Neural crest cell (in vitro differentiated cells): ENCODE measurements around the gene CXCR2. TPM values are rescaled to one million over a fixed set of nuclear protein-coding genes. Genes with fewer than 3 reads are reported as not detected.

ENCODE experiments used
- DNase-seq: peaks from one replicate; pipeline ENCODE4 v3.0.0; 2021; ENCODE audit warnings: low read depth, mixed read lengths, low spot score
- H3K27ac Mint-ChIP-seq: one replicate; pipeline ENCODE4 v1.8.0; 2021; ENCODE audit warnings: mild to moderate bottlenecking, mixed read lengths; ENCODE audit not compliant: unreplicated experiment
- H3K27me3 Mint-ChIP-seq: 2 replicates; pipeline ENCODE4 v1.8.0; 2021; ENCODE audit warnings: low read depth, mild to moderate bottlenecking, mixed read lengths
- H3K36me3 Mint-ChIP-seq: 2 replicates; pipeline ENCODE4 v1.8.0; 2021; ENCODE audit warnings: low read depth, mild to moderate bottlenecking, mixed read lengths
- H3K4me1 Mint-ChIP-seq: 2 replicates; pipeline ENCODE4 v1.8.0; 2021; ENCODE audit warnings: mixed read lengths
- H3K4me3 Mint-ChIP-seq: one replicate; pipeline ENCODE4 v1.8.0; 2021; ENCODE audit warnings: mild to moderate bottlenecking, mixed read lengths
- H3K9me3 Mint-ChIP-seq: 2 replicates; pipeline ENCODE4 v1.8.0; 2021; ENCODE audit warnings: mixed read lengths
- total RNA-seq: library from RNA; stranded (reverse); gene quantifications from 2 replicates; pipeline ENCODE4 v1.2.1, GENCODE V29; 2021
- TF ChIP-seq, protein P1 (sequence below): fragments of 200-600 bp; sonication (generic); conservative IDR thresholded peaks from 2 replicates; pipeline ENCODE4 v1.5.0; 2021; ENCODE audit warnings: antibody characterized with exemption, mild to moderate bottlenecking

The CXCR2 gene
- total RNA-seq, 1 donor from 2014 or later: not detected

DNA sequence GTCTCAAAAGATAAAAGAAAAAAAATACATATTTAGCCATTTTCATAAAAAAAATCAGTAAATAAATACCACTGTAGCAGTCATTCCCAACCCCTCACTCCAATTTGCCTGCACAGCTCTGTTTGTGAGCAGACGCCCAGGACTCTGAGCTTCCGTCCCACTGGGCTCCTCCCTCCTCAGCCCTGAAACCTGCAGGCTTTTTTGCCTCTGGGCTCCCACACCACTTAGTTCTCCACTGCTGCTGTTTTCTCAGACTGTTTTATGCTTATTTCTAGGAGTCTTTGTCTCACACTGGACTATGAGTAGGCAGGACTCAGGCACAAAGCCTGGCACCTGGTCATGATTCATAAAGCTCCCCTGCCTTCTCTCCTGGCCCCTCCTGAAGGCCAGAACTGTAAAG is 47.0 kb downstream of the CXCR2 start:
- Mint-ChIP-seq H3K27me3 (peaks cover 26% of the 10 kb centered on the region), H3K4me1 (peaks cover 5% of the 10 kb centered on the region), H3K4me3 (no peak overlapping the region), H3K27ac (no peak overlapping the region), H3K36me3 (no peaks in the 10 kb centered on the region), H3K9me3 (no peaks in the 10 kb centered on the region)
- no peak for DNase-seq
- TF ChIP-seq, protein P1, sequence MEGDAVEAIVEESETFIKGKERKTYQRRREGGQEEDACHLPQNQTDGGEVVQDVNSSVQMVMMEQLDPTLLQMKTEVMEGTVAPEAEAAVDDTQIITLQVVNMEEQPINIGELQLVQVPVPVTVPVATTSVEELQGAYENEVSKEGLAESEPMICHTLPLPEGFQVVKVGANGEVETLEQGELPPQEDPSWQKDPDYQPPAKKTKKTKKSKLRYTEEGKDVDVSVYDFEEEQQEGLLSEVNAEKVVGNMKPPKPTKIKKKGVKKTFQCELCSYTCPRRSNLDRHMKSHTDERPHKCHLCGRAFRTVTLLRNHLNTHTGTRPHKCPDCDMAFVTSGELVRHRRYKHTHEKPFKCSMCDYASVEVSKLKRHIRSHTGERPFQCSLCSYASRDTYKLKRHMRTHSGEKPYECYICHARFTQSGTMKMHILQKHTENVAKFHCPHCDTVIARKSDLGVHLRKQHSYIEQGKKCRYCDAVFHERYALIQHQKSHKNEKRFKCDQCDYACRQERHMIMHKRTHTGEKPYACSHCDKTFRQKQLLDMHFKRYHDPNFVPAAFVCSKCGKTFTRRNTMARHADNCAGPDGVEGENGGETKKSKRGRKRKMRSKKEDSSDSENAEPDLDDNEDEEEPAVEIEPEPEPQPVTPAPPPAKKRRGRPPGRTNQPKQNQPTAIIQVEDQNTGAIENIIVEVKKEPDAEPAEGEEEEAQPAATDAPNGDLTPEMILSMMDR: no peak

DNA sequence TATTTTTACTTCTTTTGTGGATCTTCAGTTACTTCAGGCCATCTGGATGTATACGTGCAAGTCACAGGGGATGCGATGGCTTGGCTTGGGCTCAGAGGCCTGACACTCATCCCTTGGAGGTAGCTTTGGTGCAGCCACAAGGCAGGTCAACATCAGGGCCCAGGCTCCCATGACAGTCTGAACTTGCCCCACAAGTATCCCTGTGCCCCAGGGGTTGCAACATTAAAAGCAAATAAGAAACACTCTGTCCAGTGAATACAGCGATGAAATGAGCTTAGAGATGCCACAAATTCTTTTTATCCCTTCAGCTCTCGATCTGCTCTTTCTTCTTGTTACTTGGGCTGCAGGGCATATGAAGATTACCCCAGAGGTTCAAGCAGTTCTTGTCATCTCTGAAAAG is 54.0 kb downstream of the CXCR2 start:
- no peak for DNase-seq
- TF ChIP-seq, protein P1: no peak
- no peaks in the 10 kb centered on the region for H3K4me1 Mint-ChIP-seq
- no peak overlapping the region for H3K4me3 Mint-ChIP-seq
- no peaks in the 10 kb centered on the region for H3K9me3 Mint-ChIP-seq
- peaks cover 14% of the 10 kb centered on the region for H3K27me3 Mint-ChIP-seq
- no peaks in the 10 kb centered on the region for H3K36me3 Mint-ChIP-seq
- no peak overlapping the region for H3K27ac Mint-ChIP-seq

DNA sequence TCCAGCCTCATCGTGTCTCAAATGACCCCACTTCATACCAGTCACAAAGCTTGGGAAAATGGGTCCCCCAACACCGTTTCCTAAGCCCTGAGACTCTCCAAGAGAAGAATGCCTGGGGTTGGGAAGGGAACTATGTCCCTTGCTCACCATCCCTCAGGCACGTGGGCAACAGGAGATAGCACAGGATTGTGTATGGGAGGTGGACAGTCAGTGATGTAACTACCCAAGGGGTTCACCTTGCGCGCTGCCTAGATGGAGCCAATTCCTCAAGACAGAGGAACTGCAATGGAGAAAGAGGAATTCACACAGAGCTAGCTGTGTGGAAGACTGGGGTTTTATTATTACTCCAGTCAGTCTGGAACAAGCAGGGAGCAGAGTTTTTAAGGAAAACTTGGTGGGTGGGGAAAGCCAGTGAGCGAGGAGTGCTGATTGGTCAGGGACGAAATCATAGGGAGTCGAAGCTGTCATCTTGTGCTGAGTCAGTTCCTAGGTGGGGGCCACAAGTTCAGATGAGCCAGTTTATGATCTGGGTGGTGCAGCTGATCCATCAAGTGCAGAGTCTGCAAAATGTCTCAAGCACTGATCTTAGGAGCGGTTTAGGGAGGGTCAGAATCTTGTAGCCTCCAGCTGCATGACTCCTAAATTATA is 54.8 kb downstream of the CXCR2 start:
- no peak for DNase-seq
- TF ChIP-seq, protein P1: no peak
- Mint-ChIP-seq H3K27ac (no peak overlapping the region), H3K9me3 (no peaks in the 10 kb centered on the region), H3K36me3 (no peaks in the 10 kb centered on the region), H3K27me3 (peaks cover 16% of the 10 kb centered on the region), H3K4me3 (no peak overlapping the region), H3K4me1 (no peaks in the 10 kb centered on the region)

DNA sequence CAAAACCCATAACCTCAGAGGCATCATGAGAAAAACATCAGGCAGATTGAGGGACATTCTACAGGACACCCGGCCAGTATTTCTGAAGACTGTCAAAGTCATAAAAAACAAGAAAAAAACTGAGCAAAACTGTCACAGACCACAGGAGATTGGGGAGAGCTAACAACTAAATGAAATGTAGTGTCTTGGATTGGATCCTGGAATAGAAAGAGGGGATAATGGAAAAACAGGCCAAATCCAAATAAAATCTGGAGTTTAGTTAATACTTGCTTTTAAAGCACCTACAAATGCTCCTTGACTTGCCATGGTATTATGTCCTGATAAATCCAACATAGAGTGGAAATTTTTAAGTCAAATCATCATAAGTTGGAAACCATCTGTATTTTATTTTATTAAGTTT is 58.5 kb downstream of the CXCR2 start:
- Mint-ChIP-seq H3K9me3 (no peaks in the 10 kb centered on the region), H3K36me3 (no peaks in the 10 kb centered on the region), H3K27ac (no peak overlapping the region), H3K4me1 (no peaks in the 10 kb centered on the region), H3K4me3 (no peak overlapping the region), H3K27me3 (peaks cover 22% of the 10 kb centered on the region)
- TF ChIP-seq, protein P1: no peak
- no peak for DNase-seq

DNA sequence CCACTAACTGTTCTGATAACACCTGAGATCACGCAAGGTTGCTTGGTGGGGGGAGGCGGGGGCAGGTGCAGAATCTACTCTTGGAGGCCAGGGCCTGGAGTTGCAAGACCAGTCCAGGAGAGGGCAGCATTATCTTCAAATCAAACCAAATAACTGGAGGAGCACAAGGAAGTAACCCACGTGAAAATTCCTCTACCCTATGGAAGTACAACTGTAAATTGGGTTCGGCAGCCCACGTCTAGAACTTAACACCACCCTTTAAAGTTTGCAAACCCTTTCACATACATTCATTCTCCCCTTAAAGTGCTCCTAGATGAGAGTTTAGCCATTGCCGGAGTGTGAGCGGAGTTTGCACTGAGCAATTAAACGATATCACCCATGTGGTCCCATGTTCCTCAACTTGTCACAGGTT is 60.5 kb downstream of the CXCR2 start:
- Mint-ChIP-seq H3K36me3 (no peaks in the 10 kb centered on the region), H3K4me1 (no peaks in the 10 kb centered on the region), H3K27me3 (peaks cover 21% of the 10 kb centered on the region), H3K4me3 (no peak overlapping the region), H3K9me3 (no peaks in the 10 kb centered on the region), H3K27ac (no peak overlapping the region)
- DNase-seq: peak; percentile 37
- TF ChIP-seq, protein P1: peak; percentile 79

Other genes with a start within 250 kb of the CXCR2 start
- 11.3 and 14.5 TPM in 2 replicates for gene TNS1, start 123.0 kb upstream of the CXCR2 start, total RNA-seq
- gene RUFY4, start 56.8 kb upstream of the CXCR2 start, total RNA-seq: not detected in 2 replicates
- not detected in 2 replicates for gene CXCR1, start 40.9 kb downstream of the CXCR2 start, total RNA-seq
- gene ARPC2, start 91.2 kb downstream of the CXCR2 start, total RNA-seq: 159 and 160 TPM in 2 replicates
- 0.14 TPM in 1 of 2 replicates, not detected in the other for gene GPBAR1, start 135.0 kb downstream of the CXCR2 start, total RNA-seq
- gene AAMP, start 144.1 kb downstream of the CXCR2 start, total RNA-seq: 76.6 and 77.6 TPM in 2 replicates
- 40.3 and 42.3 TPM in 2 replicates for gene PNKD, start 144.5 kb downstream of the CXCR2 start, total RNA-seq
- 8.0 and 8.5 TPM in 2 replicates for gene TMBIM1, start 166.5 kb downstream of the CXCR2 start, total RNA-seq
- 0.30 TPM in 1 of 2 replicates, not detected in the other for gene CATIP, start 230.8 kb downstream of the CXCR2 start, total RNA-seq